Measurements from ENCODE around the gene IL5.

GRCh38 chr5:132526290-132526973 is 16.9 kb downstream of the IL5 start:
- TF ChIP-seq EZH2phosphoT487 (conservative IDR thresholded peaks at IDR 0.05; ENCODE audit: low read length) = no peak
- TF ChIP-seq CTCF (IDR thresholded peaks at IDR 0.05; ENCODE audit: insufficient read depth, low read length, poor library complexity, severe bottlenecking) = peak; percentile 97

All from SU-DHL-6 (cell line).